OCI-LY1 (cell line): ENCODE results near the gene CEP162.

Experiments
- EZH2 ChIP-seq: fragments of 200-600 bp; sonication (generic), shearing (Covaris generic); IDR thresholded peaks from 2 replicates; pipeline ENCODE4 v1.8.0; 2017; ENCODE audit warnings: borderline replicate concordance, mixed run types, mild to moderate bottlenecking, antibody characterized with exemption, low read length, moderate library complexity, mixed read lengths
- TF ChIP-seq, protein P1 (sequence below): fragments of 200-600 bp; sonication (generic), shearing (Covaris generic); IDR thresholded peaks from 2 replicates; pipeline ENCODE4 v1.5.1; 2017; ENCODE audit warnings: mild to moderate bottlenecking, antibody characterized with exemption, low read length, moderate library complexity, mixed read lengths

DNA sequence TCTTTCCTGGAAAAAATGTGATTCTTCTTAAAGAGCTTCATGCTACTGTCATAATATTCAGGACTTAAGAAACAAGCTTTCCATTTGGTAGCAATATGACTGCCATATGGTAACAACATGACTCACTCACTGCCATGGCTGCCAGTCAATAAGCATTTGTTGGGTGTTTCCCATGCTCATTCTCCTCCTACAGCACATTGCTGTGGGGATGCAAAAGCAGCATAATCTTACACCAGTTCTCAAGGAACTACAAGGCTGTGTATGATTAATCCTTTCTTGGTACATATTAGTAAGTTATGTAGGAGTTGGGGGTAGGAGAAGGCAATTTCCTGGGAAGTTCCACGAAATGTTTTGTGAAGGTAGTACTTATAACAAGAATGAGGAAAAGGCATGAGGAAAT, 76.7 kb downstream of the CEP162 start:
- TF ChIP-seq, protein P1, sequence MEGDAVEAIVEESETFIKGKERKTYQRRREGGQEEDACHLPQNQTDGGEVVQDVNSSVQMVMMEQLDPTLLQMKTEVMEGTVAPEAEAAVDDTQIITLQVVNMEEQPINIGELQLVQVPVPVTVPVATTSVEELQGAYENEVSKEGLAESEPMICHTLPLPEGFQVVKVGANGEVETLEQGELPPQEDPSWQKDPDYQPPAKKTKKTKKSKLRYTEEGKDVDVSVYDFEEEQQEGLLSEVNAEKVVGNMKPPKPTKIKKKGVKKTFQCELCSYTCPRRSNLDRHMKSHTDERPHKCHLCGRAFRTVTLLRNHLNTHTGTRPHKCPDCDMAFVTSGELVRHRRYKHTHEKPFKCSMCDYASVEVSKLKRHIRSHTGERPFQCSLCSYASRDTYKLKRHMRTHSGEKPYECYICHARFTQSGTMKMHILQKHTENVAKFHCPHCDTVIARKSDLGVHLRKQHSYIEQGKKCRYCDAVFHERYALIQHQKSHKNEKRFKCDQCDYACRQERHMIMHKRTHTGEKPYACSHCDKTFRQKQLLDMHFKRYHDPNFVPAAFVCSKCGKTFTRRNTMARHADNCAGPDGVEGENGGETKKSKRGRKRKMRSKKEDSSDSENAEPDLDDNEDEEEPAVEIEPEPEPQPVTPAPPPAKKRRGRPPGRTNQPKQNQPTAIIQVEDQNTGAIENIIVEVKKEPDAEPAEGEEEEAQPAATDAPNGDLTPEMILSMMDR: no peak
- no peak for TF ChIP-seq EZH2
